HUDEP-2 (cell line): ENCODE results near the gene TEPSIN.

ENCODE experiments used
- DNase-seq, 76 experiments: peaks; one replicate each; lab custom pipeline; 2025; ENCODE audit not compliant: unreplicated experiment in 76 of 76; lab: John Stamatoyannopoulos, UW

TEPSIN gene

DNA sequence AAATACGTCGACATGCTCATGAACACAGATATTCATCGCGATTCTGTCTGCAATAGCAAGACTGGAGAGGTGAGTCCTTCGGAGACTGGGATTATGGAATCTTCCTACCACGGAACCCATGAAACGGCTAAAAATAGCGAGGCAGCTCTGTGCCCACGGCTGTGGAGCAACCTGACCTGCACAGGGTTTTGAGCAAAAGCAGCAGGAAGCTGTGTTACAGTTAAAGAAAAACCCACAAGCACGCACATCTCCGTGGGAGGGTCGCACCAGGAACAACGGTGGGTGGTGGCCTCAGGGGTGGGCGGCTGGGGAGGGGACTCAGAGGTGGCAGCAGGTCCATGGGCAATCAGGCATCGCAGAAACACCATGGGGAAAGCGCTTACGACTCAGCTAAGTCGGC, 31.4 kb upstream of the TEPSIN start:
- DNase-seq = no peak

DNA sequence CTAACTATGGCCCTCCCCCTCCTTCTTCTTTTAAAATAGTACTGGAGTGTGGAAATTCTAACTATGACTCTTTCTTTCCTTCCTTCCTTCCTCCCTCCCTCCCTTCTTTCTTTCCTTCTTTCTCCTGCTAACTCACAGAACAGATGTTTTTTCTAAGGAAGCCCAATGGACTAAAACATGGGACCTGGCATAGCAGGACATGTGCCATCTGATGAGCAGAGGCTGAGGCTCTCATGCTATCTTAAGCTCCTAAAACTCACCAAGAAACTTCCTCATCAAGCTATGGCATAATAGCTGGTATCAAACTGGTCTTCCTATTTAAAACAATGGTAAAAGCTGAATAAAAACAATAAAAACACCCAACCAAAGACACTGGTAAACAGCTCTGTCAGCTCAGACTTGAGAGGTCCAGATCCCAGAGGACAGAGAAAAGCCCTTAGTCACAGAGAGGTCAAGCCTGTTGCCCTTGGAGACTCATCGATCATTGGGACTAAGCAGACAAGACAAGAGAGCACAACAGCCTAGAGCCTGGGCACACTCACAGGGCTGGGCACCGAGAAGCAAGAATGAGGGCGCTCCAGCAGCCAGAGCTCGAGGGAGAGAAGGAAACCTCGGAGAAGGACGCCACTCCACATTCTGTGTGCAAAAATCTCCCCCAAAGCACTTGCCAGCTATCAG, 28.7 kb upstream of the TEPSIN start:
- no peak for DNase-seq

DNA sequence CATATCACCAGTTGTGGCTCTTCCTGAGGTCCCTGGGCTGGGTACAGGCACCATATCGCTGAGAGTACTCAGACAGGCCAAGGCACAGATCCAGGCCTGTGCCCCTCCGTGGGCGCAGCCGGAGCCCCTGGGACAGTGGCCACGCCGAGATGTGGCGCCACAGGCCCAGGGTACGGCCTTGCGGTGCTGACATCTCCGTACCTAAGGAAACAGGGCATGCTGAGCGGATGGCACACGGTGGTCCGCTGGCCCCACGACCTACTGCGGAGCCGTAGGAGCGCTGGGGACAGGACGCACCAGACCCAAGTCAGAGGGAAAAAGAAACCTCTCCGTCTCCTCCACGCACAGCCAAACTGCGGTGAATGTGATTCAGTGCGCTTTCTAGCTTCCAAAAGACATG, 26.7 kb upstream of the TEPSIN start:
- no peak for DNase-seq

DNA sequence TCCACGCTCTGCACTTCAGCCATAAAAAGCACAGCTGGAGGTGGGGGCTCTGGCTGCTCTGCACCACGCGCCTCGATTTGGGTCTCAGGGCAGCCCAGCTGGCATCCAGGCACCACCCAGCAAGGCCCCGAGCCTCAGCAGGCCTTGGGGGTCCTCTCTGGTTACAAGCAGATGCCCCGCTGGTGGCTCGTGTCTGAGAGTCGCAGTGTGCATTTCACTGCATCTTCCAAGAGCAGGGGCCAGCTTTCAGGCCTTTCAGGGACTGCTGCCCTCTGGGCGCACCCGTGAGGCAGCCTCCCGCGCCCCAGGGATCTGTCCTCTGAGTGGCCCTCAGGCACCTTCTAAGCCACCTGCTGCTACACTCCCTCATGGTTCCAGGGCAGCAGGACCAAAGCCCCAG, 25.8 kb upstream of the TEPSIN start:
- no peak for DNase-seq

DNA sequence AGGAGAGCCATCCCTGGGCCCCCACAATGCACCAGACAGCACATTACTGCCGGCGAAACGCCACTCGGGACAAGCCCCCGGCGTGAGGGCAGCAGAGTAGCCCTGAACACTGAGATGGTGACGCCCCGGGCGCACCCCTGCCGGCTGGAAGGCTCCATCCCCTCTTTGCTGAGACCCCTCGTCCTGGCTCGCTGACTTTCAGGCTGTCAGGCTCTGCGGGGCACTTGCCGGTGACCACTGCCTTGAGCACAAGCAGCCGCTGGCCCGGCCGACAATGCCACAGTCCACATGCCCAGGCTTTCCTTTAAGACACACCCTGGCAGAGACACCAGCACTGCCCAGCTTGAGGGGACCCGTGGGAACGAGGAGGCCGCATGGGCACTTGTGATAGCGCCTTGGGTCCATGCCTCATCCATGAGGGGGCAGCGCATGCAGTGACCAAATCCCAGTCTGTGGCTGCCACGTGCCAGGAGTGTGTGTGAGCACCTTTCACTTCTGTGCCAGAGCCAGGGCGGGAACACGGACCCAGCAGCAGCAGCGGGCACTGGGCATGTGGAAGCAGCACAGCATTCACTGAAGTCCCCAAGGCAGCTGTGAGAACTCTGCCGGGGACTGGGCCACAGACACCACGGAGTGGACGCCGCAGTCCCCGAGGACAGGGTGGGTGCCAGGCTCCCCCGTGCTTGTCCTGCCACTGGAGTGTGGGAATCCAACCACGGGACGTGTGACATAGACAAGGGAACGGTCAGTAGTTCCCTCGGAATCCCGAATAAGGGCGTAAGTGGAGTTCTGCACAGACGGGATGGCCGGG, 24.7 kb upstream of the TEPSIN start:
- no peak for DNase-seq

DNA sequence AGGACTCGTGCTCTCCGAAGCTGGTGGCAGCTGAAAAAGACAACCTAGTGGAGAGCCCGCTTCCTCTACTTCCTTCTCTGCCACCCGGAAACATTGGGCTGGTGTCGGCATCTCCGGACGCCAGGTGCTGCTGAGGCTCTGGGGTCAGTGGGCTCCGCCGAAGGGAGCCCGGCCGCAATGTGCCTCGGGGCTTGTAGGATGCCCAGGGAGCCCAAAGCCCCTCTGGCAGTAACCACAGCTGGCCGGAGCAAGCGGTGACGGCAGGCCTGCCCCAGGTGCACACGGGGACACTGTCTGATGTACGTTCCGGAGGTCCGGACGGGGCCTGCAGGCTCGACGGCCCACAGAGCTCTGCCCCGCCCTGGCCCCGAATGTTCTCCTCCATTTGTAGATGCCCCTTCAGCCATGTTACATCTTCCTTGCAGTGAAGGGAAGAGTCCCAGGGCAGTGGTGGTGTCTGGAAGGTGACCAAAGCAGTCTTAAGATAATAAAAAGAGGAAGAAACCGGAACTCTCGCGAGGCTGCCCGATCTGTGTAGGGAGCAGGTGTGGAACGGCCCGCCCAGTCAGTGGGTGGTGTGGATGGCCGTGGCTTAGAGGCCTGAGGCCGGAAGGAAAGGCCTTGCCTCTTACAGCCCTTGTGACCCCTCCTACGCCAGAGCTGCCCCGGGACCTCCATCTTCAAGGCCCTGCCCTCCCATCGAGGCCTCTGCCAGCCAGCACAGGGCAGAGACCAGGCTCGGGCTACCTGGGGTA, 22.9 kb upstream of the TEPSIN start:
- DNase-seq = no peak

DNA sequence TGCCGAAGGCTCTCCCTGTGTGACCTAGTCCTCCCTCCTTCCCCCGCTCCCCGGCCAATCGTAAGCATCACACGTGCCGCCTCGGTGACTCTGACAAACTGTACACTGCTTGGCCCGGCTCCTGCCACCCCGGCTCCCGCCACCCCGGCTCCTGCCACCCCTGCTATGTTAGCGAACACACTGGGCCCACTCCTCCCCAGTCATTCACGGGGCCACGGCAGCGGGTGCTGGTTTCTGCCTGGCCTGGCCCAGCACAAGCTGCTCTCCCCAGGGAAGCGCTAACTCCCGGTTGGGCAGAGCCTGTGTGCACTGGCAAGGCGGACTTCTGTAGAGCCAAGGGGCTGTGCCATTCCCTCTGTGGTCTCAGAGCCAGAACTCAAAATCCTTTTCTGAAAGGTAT, 22.2 kb upstream of the TEPSIN start:
- no peak for DNase-seq

DNA sequence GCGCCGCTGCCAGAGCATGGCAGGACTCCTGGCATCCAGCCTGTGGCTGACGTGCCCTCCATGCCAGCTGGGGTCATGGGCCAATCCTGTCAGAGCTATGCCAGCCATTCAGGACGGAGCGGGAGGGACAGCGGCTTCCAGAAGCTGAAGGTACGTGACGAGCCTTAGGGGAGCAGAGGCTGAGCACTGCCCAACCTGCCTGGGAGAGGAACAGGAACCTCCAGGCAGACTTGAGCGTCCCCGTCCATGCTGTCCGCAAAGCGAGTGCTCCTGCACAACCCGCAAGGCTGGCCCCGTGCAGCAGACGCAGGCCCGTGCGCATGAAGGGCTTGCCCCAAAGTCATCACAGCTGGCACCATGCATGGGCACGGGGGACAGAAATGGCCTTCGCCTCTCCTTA, 21.8 kb upstream of the TEPSIN start:
- DNase-seq = no peak

DNA sequence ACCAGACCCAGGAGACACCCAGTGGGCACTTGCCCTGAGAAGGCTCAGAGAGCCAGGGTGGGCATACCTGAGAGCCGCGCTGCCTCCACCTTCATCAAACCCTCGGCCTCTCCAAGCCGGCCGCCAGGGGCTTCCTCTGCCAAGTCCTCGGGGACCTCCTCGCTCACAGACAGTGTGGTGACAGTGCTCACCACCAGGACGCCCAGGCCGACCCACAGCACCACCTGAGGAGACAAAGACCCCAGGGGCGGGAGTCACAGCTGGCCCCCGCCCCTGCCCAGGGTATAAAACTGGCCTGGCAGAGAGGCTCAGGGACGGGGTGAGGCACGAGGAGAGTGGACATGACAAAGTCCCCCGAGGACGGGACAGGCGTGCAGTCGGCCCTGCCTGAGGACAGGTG, 21.3 kb upstream of the TEPSIN start:
- no peak for DNase-seq

DNA sequence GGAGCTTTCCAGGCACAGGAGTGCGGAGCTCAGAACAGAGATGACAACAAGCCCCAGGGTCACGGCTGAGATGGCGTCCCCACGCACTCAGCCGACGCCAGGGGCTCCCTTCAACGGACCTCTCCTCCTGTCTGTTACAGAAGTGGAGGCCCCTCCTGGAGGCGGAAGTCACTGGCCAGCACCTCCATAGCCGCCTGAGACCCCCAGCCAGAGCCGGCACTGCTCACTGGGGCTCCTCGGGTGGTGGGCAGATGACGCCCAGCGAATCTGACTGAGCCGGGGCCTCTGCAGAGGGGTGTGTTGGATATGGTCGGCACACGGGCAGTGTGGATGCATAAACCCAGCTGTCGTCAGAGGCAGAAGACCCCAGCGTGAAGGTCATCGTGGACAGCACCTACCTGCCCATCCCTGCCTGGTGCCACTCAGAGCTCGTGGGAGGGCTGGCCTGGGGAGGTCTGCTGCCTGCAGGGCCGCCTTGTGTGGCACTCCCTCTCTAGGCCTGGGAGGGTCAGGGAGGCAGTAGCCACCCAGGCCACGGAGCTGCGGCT, 20.3 kb upstream of the TEPSIN start:
- no peak for DNase-seq

DNA sequence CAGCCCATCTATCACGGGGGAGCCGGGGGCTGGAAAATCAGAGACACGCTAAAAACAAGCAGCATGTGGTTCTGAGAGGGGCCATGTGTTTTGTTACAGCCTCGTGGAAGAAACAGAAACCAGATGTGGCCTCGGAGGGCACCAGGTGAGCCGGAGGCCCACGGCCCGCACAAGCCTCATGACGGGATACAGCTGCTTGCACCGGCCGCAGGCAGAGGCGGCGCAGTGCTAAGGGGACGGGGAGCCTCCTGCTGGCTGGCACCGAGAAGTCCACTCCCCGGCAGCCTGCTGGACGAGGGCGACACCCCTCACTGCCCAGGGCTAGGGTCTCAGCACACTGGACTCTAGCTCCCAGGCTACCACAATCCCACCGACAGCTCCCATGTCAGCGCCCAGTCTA, 19.4 kb upstream of the TEPSIN start:
- no peak for DNase-seq

DNA sequence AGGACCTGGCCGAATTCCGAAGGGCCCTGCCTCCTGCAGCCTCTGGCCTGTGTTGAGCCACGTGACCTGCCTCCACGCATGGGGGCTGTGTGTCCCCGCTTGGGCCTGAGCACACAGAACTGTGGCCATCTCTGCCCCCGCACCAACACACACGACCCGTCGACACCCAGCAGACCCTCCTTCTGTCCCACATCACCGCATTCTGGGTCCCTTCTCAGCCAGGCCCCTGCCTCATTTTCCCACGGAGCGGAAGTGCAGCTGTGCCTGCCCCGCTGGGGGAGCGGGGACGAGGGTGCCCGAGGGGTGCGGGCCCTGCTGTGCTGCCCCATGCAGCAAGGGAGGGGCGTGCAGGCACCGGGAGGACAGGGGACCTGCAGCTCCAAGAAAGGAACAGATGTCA, 18.7 kb upstream of the TEPSIN start:
- no peak for DNase-seq

DNA sequence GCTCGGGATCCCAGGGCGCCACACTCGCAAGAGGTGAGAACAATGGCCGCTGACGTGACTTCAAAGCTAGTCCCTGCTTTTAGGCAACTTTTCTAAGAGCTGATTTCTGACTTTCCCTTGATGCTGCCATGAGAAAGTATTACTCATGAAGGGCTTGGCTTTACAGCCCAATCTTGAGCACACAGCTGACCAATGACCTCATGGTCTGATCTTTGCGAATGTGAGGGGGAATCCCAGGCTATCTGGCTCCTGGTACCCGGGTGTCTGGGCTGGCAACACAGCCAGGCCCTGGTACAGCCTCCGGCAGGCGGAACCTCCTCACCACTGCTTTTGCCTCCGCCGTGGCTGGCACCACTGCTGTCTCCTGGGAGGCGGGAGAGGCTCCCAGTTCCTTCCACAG, 17.8 kb upstream of the TEPSIN start:
- DNase-seq = no peak

DNA sequence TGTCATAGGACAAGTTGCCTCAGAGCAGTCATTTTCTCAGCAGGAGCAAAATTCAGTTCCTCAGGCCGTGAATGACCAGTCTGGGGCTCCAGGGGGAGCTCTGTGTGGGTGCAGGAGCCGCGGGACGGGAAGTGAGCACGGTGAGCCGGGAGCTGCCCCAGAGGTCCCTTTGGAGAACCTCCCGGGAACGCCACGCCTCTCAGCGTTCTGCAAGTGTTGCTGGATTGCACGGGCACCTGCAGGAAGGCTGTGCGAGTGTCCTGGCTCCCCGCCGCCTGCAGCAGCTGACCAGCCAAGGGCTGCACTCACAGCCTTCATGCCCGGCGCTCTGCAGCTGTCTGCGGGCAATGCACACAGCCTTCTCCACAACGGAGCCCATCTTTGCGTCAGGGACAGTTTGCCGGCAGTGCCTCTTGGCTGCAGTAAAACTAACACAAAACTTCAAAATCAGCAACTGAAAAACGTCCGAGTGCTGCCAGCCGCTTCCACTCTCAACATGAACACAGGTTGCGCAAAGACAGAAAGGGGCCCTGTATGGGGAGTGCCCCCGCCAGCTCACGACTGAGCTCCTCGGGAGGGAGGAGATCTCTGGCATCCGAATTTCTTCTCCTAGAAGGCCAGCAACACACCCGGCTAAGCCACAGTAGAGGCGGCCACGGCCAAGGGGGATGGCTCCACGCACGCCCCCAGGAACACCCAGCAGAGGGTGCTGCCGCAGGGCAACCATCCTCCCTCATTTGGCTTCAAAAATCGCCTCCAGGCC, 16.3 kb upstream of the TEPSIN start:
- no peak for DNase-seq

DNA sequence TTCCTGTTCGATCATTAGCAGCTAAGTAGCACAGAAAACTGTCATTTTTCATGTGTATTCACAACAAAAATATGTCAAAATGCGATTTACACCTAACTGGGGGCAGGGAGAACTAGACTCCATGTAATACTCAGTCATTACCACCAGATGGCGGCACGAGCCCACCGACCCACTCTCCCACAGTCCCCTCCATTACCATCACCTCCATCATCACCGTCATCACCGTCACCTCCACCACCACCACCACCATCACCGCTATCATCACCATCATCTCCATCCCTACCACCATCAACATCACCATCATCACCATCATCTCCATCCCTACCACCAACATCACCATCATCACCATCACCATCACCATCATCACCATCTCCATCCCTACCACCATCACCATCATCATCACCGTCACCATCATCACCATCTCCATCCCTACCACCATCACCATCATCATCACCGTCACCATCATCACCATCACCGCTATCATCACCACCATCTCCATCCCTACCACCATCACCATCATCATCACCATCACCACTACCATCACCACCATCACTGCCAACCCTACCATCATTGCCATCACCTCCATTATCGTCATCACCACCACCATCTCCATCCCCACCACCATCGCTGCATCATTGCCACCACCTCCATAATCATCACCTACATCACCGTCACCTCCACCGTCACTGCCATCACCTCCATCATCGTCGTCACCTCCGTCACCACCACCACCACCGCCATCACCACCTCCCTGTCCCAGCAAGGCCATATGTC, 14.7 kb upstream of the TEPSIN start:
- DNase-seq = peak in 25 of 76 experiments; percentile 5 to 35 (median 15)

DNA sequence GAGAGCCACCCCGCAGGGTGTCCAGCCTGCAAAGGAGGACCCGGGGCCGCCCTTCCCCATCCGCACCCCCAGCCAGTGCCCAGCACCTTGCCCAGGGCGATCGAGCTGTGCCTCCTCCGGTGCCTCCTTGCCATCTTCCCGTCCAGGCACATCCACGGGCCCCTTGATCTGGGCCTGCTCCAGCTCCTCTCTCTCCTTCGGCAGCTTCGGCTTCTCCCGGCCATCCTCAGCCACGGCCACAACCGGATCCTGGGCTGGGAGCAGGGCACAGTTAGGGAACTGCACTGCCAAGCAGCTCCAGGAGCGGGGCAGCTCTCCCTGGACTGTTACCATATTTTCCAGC, 14.1 kb upstream of the TEPSIN start:
- no peak for DNase-seq

DNA sequence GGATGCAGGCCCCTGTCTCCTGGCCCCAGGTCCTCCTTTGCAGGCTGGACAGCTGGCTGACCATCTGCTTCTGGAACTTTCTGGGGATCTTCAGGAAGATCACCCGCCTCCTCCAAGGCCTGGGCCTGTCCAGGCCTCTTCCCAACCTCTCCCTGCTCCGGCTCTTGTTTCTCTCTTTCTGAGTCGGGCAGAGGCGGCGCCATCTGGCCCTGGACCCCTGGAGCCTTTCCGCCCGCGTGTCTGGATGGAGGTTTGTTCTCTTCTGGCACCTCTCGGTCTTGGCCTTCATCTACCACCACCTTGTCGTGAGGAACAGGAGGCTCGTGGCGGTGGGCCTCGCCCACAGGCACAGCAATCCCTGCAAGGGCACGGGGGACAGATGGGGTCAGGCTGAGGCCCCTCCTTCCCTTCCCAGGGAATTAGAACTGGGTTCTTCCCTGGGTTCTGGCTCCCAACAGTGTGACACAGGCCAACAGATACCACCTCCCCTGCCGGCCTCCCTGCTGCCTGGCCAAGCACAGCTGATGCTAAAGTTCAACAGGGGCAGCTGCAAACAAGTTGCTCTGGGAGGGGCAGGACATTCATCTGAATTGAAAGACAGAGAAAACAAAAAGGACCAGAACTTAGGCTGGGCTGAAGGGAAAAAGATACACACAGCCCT, 13.6 kb upstream of the TEPSIN start:
- DNase-seq = no peak

DNA sequence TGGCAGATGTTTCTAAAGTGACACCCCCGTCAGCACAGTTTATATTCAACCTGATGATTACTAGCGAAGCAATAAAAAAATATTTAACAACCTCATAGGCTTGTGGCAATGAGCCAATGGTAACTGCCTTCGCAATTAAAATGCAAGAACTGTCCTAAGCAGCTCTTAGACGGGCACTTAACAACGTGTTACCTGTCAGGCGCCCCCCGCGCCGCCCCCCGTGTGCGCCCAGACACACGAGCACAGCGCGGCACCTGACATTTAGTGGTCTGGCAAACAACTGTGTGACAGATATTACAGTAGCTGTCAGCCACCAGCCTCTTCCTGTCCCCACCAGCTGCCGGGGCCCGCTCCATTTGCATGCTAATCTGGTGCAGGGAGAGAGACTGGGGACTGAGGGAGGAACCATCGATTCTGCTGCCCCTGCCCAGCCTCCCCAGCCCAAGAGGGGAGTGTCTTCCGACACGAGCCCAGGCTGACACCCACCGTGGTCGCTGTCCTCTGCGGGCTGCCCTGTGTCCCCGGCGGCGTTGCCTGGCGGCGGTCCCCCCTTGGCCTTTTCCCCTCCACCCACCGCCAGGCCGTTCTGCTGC, 12.9 kb upstream of the TEPSIN start:
- DNase-seq = no peak

DNA sequence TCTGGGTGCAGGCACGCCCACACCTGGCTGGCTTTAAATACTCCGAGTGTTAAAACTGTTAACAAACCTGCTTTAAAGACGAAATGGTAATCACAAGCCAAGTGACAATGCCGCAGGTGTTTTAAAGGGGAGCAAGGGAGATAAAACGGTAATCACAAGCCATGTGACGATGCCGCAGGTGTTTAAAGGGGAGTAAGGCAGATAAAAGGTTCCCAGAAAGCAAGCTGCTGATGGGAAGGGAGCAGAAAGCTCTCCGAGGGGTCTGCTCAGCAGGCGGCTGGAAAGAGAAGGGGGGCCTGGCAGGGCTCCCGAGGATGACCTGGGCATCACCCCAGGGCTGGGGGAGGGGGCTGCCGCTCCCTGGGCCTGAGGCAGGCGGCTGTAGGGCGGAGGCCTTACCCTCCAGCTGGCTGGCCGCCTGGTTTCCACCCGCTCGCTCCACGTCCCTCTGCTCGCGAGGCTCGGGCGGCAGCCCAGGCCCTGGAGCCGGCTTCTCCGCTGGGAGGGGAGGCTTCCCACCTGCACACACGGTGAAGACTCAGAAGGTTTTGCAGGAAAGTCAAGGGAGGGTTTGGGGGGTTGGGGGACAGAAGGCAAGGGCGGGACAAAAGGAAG, 12.3 kb upstream of the TEPSIN start:
- no peak for DNase-seq
